SU-DHL-6 (cell line): ENCODE measurements around the gene SLC30A3.
A peak's percentile ranks its signal among the peaks of the same experiment; 100 is the strongest.

Experiments used
- H2AFZ ChIP-seq: fragments of 200-600 bp; sonication (generic); 2 replicates; pipeline ENCODE4 v1.6.1; 2014; ENCODE audit warnings: low read depth, mild to moderate bottlenecking, moderate library complexity, mixed read lengths, antibody characterized with exemption, low read length; ENCODE audit not compliant: severe bottlenecking
- H3F3A ChIP-seq: fragments of 200-600 bp; shearing (Covaris generic); 2 replicates; pipeline ENCODE4 v1.6.0; 2016; ENCODE audit warnings: antibody characterized with exemption, mild to moderate bottlenecking; ENCODE audit not compliant: insufficient read depth
- H3K27ac ChIP-seq: fragments of 200-600 bp; sonication (generic); 2 replicates; pipeline ENCODE4 v1.5.1; 2016; ENCODE audit warnings: low read depth, mild to moderate bottlenecking, low read length, moderate library complexity, mixed read lengths
- H3K27me3 ChIP-seq: fragments of 200-600 bp; sonication (generic), shearing (Covaris generic); 2 replicates; pipeline ENCODE4 v1.6.0; 2014; ENCODE audit warnings: mild to moderate bottlenecking, low read length
- H3K36me3 ChIP-seq: fragments of 200-600 bp; sonication (generic); 2 replicates; pipeline ENCODE4 v1.6.1; 2014; ENCODE audit warnings: mild to moderate bottlenecking, low read length, mixed read lengths
- H3K4me2 ChIP-seq: fragments of 300-600, 200-600 bp; shearing (Covaris generic), sonication (generic); 2 replicates; pipeline ENCODE4 v1.6.0; 2014; ENCODE audit warnings: low read length, low read depth, mild to moderate bottlenecking; ENCODE audit not compliant: poor library complexity, severe bottlenecking
- H3K4me3 ChIP-seq: fragments of 200-600 bp; sonication (generic); 2 replicates; pipeline ENCODE4 v1.5.1; 2014; ENCODE audit warnings: antibody characterized with exemption, low read length, mild to moderate bottlenecking, mixed read lengths; ENCODE audit not compliant: insufficient read depth, poor library complexity, severe bottlenecking
- H3K79me2 ChIP-seq: fragments of 200-600 bp; sonication (generic); 2 replicates; pipeline ENCODE4 v1.6.1; 2014; ENCODE audit warnings: mild to moderate bottlenecking, low read length, moderate library complexity; ENCODE audit not compliant: insufficient read depth
- H3K9ac ChIP-seq: fragments of 200-600 bp; sonication (generic); 2 replicates; pipeline ENCODE4 v1.7.0; 2014; ENCODE audit warnings: mild to moderate bottlenecking, low read length
- H3K9me2 ChIP-seq: fragments of 200-600 bp; sonication (generic); replicated peaks from 2 replicates; pipeline ENCODE4 v1.6.1; 2014; ENCODE audit warnings: low read length; ENCODE audit not compliant: insufficient read depth
- H3K9me3 ChIP-seq: fragments of 200-600 bp; sonication (generic); 2 replicates; pipeline ENCODE4 v1.6.1; 2014; ENCODE audit warnings: low read length, mixed read lengths; ENCODE audit not compliant: insufficient read depth
- H4K20me1 ChIP-seq: fragments of 200-600 bp; sonication (generic); 2 replicates; pipeline ENCODE4 v1.6.1; 2014; ENCODE audit warnings: low read depth, mild to moderate bottlenecking, antibody characterized with exemption, low read length, moderate library complexity, mixed read lengths
- EZH2phosphoT487 ChIP-seq: fragments of 200-600 bp; sonication (generic), shearing (Covaris generic); conservative IDR thresholded peaks from 2 replicates; pipeline ENCODE4 v1.6.1; 2018; ENCODE audit warnings: mild to moderate bottlenecking, antibody characterized with exemption, low read length, moderate library complexity, mixed read lengths
- TF ChIP-seq, protein P1 (sequence below): fragments of 200-600 bp; sonication (generic); IDR thresholded peaks from one replicate; pipeline ENCODE4 v1.5.1; 2017; ENCODE audit warnings: antibody characterized with exemption, mild to moderate bottlenecking, low read length, moderate library complexity; ENCODE audit not compliant: insufficient read depth, poor library complexity, severe bottlenecking

Gene SLC30A3

DNA sequence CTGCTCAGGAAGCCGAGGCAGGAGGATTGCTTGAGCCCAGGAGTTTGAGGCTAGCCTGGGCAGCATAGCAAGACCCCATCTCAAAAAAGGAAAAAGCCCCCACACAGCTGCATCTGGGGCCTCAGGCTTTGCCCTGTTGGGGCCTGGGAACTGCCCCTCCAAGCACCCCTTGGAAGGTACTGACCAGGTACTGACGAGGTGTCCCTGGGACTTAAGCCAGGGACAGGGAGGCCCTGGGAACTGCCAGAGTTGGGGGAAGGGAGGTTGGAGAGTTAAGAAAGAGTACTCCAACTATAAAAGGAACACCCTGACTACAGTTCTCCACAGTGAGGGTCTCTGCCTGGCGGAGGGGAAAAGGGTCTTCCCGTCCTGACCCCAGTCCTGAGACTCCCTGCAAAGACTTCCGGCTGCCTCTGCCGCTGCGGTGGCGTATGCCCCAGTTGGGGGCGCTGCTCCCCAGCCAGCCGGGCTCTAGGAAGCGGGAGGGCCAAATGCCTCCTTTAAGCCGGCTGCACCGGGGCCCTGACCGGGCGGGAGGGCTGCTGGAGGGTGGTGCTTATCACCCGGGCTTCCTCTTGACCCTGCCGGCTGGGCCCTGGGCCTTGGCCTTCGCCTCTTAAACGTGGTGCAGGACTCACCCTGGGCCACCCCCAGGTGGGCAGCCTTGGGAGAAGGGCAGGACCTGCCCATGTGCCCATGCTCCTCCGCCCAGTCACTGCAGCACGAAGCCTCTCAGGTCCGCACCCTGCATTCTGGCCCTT is 12.8 kb downstream of the SLC30A3 start:
- H3K27ac ChIP-seq, result no peak overlapping the region
- no peaks in the 10 kb centered on the region for H3K9me2 ChIP-seq
- no peak overlapping the region for H3K9ac ChIP-seq
- no peak overlapping the region for H3K4me3 ChIP-seq
- H3K4me2 ChIP-seq, result no peak overlapping the region
- H2AFZ ChIP-seq, result peak overlapping the region; percentile 36
- no peaks in the 10 kb centered on the region for H4K20me1 ChIP-seq
- no peaks in the 10 kb centered on the region for H3K79me2 ChIP-seq
- H3K27me3 ChIP-seq, result no peaks in the 10 kb centered on the region
- TF ChIP-seq EZH2phosphoT487, result no peak
- TF ChIP-seq, protein P1, sequence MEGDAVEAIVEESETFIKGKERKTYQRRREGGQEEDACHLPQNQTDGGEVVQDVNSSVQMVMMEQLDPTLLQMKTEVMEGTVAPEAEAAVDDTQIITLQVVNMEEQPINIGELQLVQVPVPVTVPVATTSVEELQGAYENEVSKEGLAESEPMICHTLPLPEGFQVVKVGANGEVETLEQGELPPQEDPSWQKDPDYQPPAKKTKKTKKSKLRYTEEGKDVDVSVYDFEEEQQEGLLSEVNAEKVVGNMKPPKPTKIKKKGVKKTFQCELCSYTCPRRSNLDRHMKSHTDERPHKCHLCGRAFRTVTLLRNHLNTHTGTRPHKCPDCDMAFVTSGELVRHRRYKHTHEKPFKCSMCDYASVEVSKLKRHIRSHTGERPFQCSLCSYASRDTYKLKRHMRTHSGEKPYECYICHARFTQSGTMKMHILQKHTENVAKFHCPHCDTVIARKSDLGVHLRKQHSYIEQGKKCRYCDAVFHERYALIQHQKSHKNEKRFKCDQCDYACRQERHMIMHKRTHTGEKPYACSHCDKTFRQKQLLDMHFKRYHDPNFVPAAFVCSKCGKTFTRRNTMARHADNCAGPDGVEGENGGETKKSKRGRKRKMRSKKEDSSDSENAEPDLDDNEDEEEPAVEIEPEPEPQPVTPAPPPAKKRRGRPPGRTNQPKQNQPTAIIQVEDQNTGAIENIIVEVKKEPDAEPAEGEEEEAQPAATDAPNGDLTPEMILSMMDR, result peak; percentile 81
- no peaks in the 10 kb centered on the region for H3K36me3 ChIP-seq
- H3F3A ChIP-seq, result peaks cover 15% of the 10 kb centered on the region; the same call in 1 of the 2 replicates
- no peaks in the 10 kb centered on the region for H3K9me3 ChIP-seq

DNA sequence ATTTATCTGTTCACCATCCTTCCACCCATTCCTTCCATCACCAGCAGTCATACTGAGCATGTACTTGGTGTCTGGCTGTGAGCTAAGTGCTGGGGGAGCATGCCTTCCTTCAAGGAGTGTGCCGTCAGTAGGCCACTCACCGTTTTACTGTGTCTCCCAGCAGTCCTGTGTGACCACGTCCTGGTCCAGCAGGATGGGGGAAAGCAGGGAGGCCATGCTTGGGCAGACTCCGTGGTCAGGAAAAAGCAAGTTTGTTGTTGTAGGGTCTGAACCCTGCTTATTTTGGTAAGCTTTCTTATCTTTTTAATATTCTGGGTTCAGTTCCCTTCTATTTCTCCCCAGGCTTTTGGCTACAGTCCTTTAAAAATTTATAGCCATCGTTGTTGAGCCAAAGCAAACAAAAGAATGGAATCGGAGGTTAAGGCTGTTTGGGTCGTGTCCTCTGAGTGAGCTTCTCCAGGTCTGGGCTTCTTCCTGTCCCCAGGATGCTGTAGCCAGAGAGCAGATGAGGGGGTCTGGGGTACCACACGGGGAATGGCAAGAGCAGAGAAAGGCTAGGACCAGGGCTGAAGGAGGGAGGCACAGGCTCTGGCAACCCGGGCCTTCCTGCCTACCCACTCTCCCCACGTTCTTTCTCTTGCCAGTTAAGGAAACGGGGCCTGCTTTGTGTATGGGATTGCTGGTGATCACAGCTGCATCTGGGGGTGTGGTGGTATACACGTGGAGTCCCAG is 13.5 kb downstream of the SLC30A3 start:
- Histone ChIP-seq H4K20me1 (no peaks in the 10 kb centered on the region), H3K79me2 (no peaks in the 10 kb centered on the region), H3K9me2 (no peaks in the 10 kb centered on the region), H3K36me3 (no peaks in the 10 kb centered on the region), H3K4me3 (no peak overlapping the region), H3K9ac (no peak overlapping the region), H3K27me3 (no peaks in the 10 kb centered on the region), H3F3A (peaks cover 15% of the 10 kb centered on the region; the same call in 1 of the 2 replicates), H3K27ac (no peak overlapping the region), H3K4me2 (no peak overlapping the region), H3K9me3 (no peaks in the 10 kb centered on the region), H2AFZ (no peak overlapping the region)
- TF ChIP-seq, protein P1, result no peak
- TF ChIP-seq EZH2phosphoT487, result no peak

DNA sequence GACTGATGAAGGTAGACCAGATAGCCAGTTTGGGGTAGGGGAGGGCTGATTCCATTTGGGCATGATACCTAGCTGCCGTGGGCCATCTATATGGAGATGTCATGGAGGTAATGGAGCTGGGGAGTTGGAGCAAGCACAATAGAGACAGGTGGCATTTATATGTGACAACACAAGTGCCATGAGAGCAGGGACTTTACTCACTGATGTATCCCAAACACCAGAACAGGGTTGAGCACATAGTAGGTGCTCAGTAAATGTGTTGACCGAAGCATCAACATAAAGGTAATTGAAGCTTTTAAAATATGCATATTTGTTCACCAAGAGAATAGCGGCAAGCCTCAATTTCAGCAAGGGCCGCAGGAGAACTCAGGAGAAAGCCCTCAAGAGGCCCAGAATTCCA is 15.0 kb downstream of the SLC30A3 start:
- H3K79me2 ChIP-seq, result no peaks in the 10 kb centered on the region
- no peak overlapping the region for H3K9ac ChIP-seq
- no peak overlapping the region for H3K4me2 ChIP-seq
- no peak overlapping the region for H3K27ac ChIP-seq
- TF ChIP-seq, protein P1, result no peak
- TF ChIP-seq EZH2phosphoT487, result no peak
- H3K9me2 ChIP-seq, result no peaks in the 10 kb centered on the region
- no peaks in the 10 kb centered on the region for H3K9me3 ChIP-seq
- no peaks in the 10 kb centered on the region for H3K36me3 ChIP-seq
- no peaks in the 10 kb centered on the region for H4K20me1 ChIP-seq
- no peak overlapping the region for H2AFZ ChIP-seq
- no peaks in the 10 kb centered on the region for H3K27me3 ChIP-seq
- no peak overlapping the region for H3K4me3 ChIP-seq
- peaks cover 15% of the 10 kb centered on the region; the same call in 1 of the 2 replicates for H3F3A ChIP-seq
